ENCODE results near the gene ABRAXAS1. TPM values are rescaled to one million over a fixed set of nuclear protein-coding genes. Genes with fewer than 3 reads are reported as not detected.
A peak's percentile ranks its signal among the peaks of the same experiment; 100 is the strongest.

Gene ABRAXAS1
- total RNA-seq, 1 donor from 2014 or later, result 27.2 TPM

- peaks cover 11% of the 10 kb centered on the region for H3K36me3 Mint-ChIP-seq (ENCODE audit: insufficient read depth)
- H3K9me3 Mint-ChIP-seq (ENCODE audit: low read depth), result no peaks in the 10 kb centered on the region
- no peak overlapping the region for H3K4me3 Mint-ChIP-seq (ENCODE audit: low read depth)
- H3K27ac Mint-ChIP-seq, result peak overlapping the region; percentile 47
- no peak for TF ChIP-seq CTCF (IDR thresholded peaks at IDR 0.05; ENCODE audit: unreplicated experiment)
- no peaks in the 10 kb centered on the region for H3K27me3 Mint-ChIP-seq
- no peak for DNase-seq (ENCODE audit: low spot score, unreplicated experiment)
- peaks cover 20% of the 10 kb centered on the region for H3K4me1 Mint-ChIP-seq (ENCODE audit: low read depth)
Measured at GRCh38 chr4:83417566-83417965, 67.3 kb downstream of the ABRAXAS1 start.

GRCh38 chr4:83413676-83414075 is 71.2 kb downstream of the ABRAXAS1 start:
- no peak overlapping the region for H3K4me3 Mint-ChIP-seq (ENCODE audit: low read depth)
- no peaks in the 10 kb centered on the region for H3K9me3 Mint-ChIP-seq (ENCODE audit: low read depth)
- no peak overlapping the region for H3K27ac Mint-ChIP-seq
- peaks cover 21% of the 10 kb centered on the region for H3K4me1 Mint-ChIP-seq (ENCODE audit: low read depth)
- no peak for TF ChIP-seq CTCF (IDR thresholded peaks at IDR 0.05; ENCODE audit: unreplicated experiment)
- no peak for DNase-seq (ENCODE audit: low spot score, unreplicated experiment)
- H3K27me3 Mint-ChIP-seq, result no peaks in the 10 kb centered on the region
- peaks cover 9% of the 10 kb centered on the region for H3K36me3 Mint-ChIP-seq (ENCODE audit: insufficient read depth)

Other genes with a start within 250 kb of the ABRAXAS1 start
- 19.2 and 20.2 TPM in 2 replicates for gene COQ2, start 200.3 kb downstream of the ABRAXAS1 start, total RNA-seq
- 2.8 and 3.6 TPM in 2 replicates for gene HPSE, start 150.3 kb downstream of the ABRAXAS1 start, total RNA-seq
- 14.1 and 18.9 TPM in 2 replicates for gene HELQ, start 29.3 kb downstream of the ABRAXAS1 start, total RNA-seq
- 41.5 and 45.2 TPM in 2 replicates for gene MRPS18C, start 29.0 kb downstream of the ABRAXAS1 start, total RNA-seq
- 0.17 and 0.36 TPM in 2 replicates for gene GPAT3, start 51.0 kb upstream of the ABRAXAS1 start, total RNA-seq

All from progenitor cell of endocrine pancreas (in vitro differentiated cells).